ENCODE results near the gene TENT5C.

TENT5C gene

GRCh38 chr1:117573386-117574023 is 32.3 kb upstream of the TENT5C start:
- DNase-seq: no peak

GRCh38 chr1:117574161-117574835 is 31.6 kb upstream of the TENT5C start:
- DNase-seq: no peak

- DNase-seq: no peak
Measured at GRCh38 chr1:117575586-117576225, 30.1 kb upstream of the TENT5C start.

GRCh38 chr1:117576236-117576635 is 29.6 kb upstream of the TENT5C start:
- no peak for DNase-seq

- no peak for DNase-seq
Measured at GRCh38 chr1:117577191-117577885, 28.5 kb upstream of the TENT5C start.

- DNase-seq: no peak
Measured at GRCh38 chr1:117578466-117578865, 27.4 kb upstream of the TENT5C start.

GRCh38 chr1:117579221-117579906 is 26.5 kb upstream of the TENT5C start:
- DNase-seq: no peak

- no peak for DNase-seq
Measured at GRCh38 chr1:117580436-117580835, 25.4 kb upstream of the TENT5C start.

- no peak for DNase-seq
Measured at GRCh38 chr1:117580882-117581281, 25.0 kb upstream of the TENT5C start.

GRCh38 chr1:117581391-117581943 is 24.4 kb upstream of the TENT5C start:
- no peak for DNase-seq

GRCh38 chr1:117582451-117582850 is 23.4 kb upstream of the TENT5C start:
- DNase-seq: no peak

- no peak for DNase-seq
Measured at GRCh38 chr1:117583247-117583646, 22.6 kb upstream of the TENT5C start.

GRCh38 chr1:117584181-117584580 is 21.7 kb upstream of the TENT5C start:
- DNase-seq: no peak

GRCh38 chr1:117585086-117585485 is 20.8 kb upstream of the TENT5C start:
- no peak for DNase-seq

GRCh38 chr1:117586337-117586736 is 19.5 kb upstream of the TENT5C start:
- no peak for DNase-seq

GRCh38 chr1:117586747-117587498 is 18.9 kb upstream of the TENT5C start:
- no peak for DNase-seq

- no peak for DNase-seq
Measured at GRCh38 chr1:117587499-117588356, 18.1 kb upstream of the TENT5C start.

- DNase-seq: no peak
Measured at GRCh38 chr1:117589544-117589943, 16.3 kb upstream of the TENT5C start.

- DNase-seq: no peak
Measured at GRCh38 chr1:117590273-117590925, 15.4 kb upstream of the TENT5C start.

GRCh38 chr1:117591252-117591651 is 14.6 kb upstream of the TENT5C start:
- no peak for DNase-seq

Data from KG1 (cell line).